Skeletal muscle tissue (tissue), 4 donors: Measurements from ENCODE around the gene ARID5B. TPM values are rescaled to one million over a fixed set of nuclear protein-coding genes. Genes with fewer than 3 reads are reported as not detected.

Experiments
- H3K27ac ChIP-seq: one replicate; pipeline ENCODE4 v1.7.0; 2013; ENCODE audit warnings: mild to moderate bottlenecking, low read depth, low read length, inconsistent platforms
- H3K27me3 ChIP-seq, 3 donors: one replicate each; pipeline ENCODE4 v1.7.0; 2013; ENCODE audit warnings: low read length in 3 of 3; ENCODE audit not compliant: control insufficient read depth in 3 of 3, insufficient read depth in 3 of 3
- H3K36me3 ChIP-seq, 3 donors: one replicate each; pipeline ENCODE4 v1.7.0; 2013; ENCODE audit warnings: low read length in 3 of 3; ENCODE audit not compliant: control insufficient read depth in 3 of 3, insufficient read depth in 3 of 3
- H3K4me1 ChIP-seq, 3 donors: one replicate each; pipeline ENCODE4 v1.7.0; 2013; ENCODE audit warnings: low read length in 3 of 3, mild to moderate bottlenecking in 3 of 3; ENCODE audit not compliant: control insufficient read depth in 3 of 3, insufficient read depth in 3 of 3
- H3K4me3 ChIP-seq, 3 donors: one replicate each; pipeline ENCODE4 v1.7.0; 2013; ENCODE audit warnings: low read length in 3 of 3
- H3K9ac ChIP-seq, 3 donors: one replicate each; pipeline ENCODE4 v1.7.0; 2013; ENCODE audit warnings: low read length in 3 of 3, mild to moderate bottlenecking in 3 of 3, moderate library complexity in 2 of 3, low read depth in 1 of 3
- H3K9me3 ChIP-seq, 3 donors: one replicate each; pipeline ENCODE4 v1.7.0; 2013; ENCODE audit warnings: low read length in 3 of 3; ENCODE audit not compliant: control insufficient read depth in 3 of 3
- total RNA-seq: library from RNA; depleted of rRNA; stranded (reverse); fragments of >200 nt; gene quantifications from one replicate; pipeline ENCODE4 v1.2.3, GENCODE V29; 2014
- donor health status: Osteomylitis.

The ARID5B gene
- total RNA-seq, 1 donor from 2014 or later = 27.7 TPM

GRCh38 chr10:62109587-62110293 lies 208.2 kb downstream of the ARID5B start:
- Histone ChIP-seq H3K27me3 (no peaks in the 10 kb centered on the region), H3K9me3 (no peaks in the 10 kb centered on the region), H3K4me1 (peaks cover 0 to 5% (median 0%) of the 10 kb centered on the region in 3 donors), H3K4me3 (no peak overlapping the region), H3K9ac (no peak overlapping the region), H3K36me3 (no peaks in the 10 kb centered on the region), H3K27ac (no peak overlapping the region)

- Histone ChIP-seq H3K36me3 (no peaks in the 10 kb centered on the region), H3K9me3 (no peaks in the 10 kb centered on the region), H3K27ac (no peak overlapping the region), H3K4me1 (peaks cover 0 to 5% (median 0%) of the 10 kb centered on the region in 3 donors), H3K27me3 (no peaks in the 10 kb centered on the region), H3K4me3 (no peak overlapping the region), H3K9ac (no peak overlapping the region)
Measured at GRCh38 chr10:62112300-62112699, 210.8 kb downstream of the ARID5B start.

- Histone ChIP-seq H3K36me3 (no peaks in the 10 kb centered on the region), H3K9me3 (no peaks in the 10 kb centered on the region), H3K4me3 (no peak overlapping the region), H3K27me3 (no peaks in the 10 kb centered on the region), H3K9ac (no peak overlapping the region), H3K27ac (no peak overlapping the region), H3K4me1 (peaks cover 0 to 5% (median 0%) of the 10 kb centered on the region in 3 donors)
Measured at GRCh38 chr10:62112963-62113362, 211.5 kb downstream of the ARID5B start.

- peaks cover 0 to 5% (median 0%) of the 10 kb centered on the region in 3 donors for H3K4me1 ChIP-seq
- H3K27ac ChIP-seq = no peak overlapping the region
- H3K9me3 ChIP-seq = no peaks in the 10 kb centered on the region
- no peaks in the 10 kb centered on the region for H3K27me3 ChIP-seq
- H3K4me3 ChIP-seq = no peak overlapping the region
- H3K9ac ChIP-seq = no peak overlapping the region
- no peaks in the 10 kb centered on the region for H3K36me3 ChIP-seq
Measured at GRCh38 chr10:62113680-62114079, 212.2 kb downstream of the ARID5B start.

- Histone ChIP-seq H3K4me3 (no peak overlapping the region), H3K4me1 (no peaks in the 10 kb centered on the region), H3K27ac (no peak overlapping the region), H3K36me3 (no peaks in the 10 kb centered on the region), H3K27me3 (no peaks in the 10 kb centered on the region), H3K9me3 (no peaks in the 10 kb centered on the region), H3K9ac (no peak overlapping the region)
Measured at GRCh38 chr10:62115321-62115720, 213.8 kb downstream of the ARID5B start.

GRCh38 chr10:62115842-62116241 lies 214.3 kb downstream of the ARID5B start:
- H3K4me3 ChIP-seq = no peak overlapping the region
- H3K9me3 ChIP-seq = no peaks in the 10 kb centered on the region
- H3K27ac ChIP-seq = no peak overlapping the region
- H3K4me1 ChIP-seq = no peaks in the 10 kb centered on the region
- H3K27me3 ChIP-seq = no peaks in the 10 kb centered on the region
- no peak overlapping the region for H3K9ac ChIP-seq
- no peaks in the 10 kb centered on the region for H3K36me3 ChIP-seq

- Histone ChIP-seq H3K36me3 (no peaks in the 10 kb centered on the region), H3K27ac (no peak overlapping the region), H3K9me3 (no peaks in the 10 kb centered on the region), H3K4me3 (no peak overlapping the region), H3K27me3 (no peaks in the 10 kb centered on the region), H3K4me1 (no peaks in the 10 kb centered on the region), H3K9ac (no peak overlapping the region)
Measured at GRCh38 chr10:62116896-62117295, 215.4 kb downstream of the ARID5B start.

- Histone ChIP-seq H3K36me3 (no peaks in the 10 kb centered on the region), H3K4me1 (no peaks in the 10 kb centered on the region), H3K9me3 (no peaks in the 10 kb centered on the region), H3K4me3 (no peak overlapping the region), H3K27ac (no peak overlapping the region), H3K9ac (no peak overlapping the region), H3K27me3 (no peaks in the 10 kb centered on the region)
Measured at GRCh38 chr10:62121187-62121530, 219.7 kb downstream of the ARID5B start.

GRCh38 chr10:62127975-62128374 lies 226.5 kb downstream of the ARID5B start:
- Histone ChIP-seq H3K27me3 (no peaks in the 10 kb centered on the region), H3K9ac (no peak overlapping the region), H3K36me3 (no peaks in the 10 kb centered on the region), H3K9me3 (no peaks in the 10 kb centered on the region), H3K4me3 (no peak overlapping the region), H3K4me1 (no peaks in the 10 kb centered on the region), H3K27ac (no peak overlapping the region)

GRCh38 chr10:62130948-62131347 lies 229.4 kb downstream of the ARID5B start:
- Histone ChIP-seq H3K27ac (no peak overlapping the region), H3K36me3 (no peaks in the 10 kb centered on the region)

More at GRCh38 chr10:62130948-62131347, 229.4 kb downstream of the ARID5B start:
- H3K4me1 ChIP-seq = no peaks in the 10 kb centered on the region
- no peaks in the 10 kb centered on the region for H3K9me3 ChIP-seq
- no peak overlapping the region for H3K9ac ChIP-seq
- H3K4me3 ChIP-seq = no peak overlapping the region
- no peaks in the 10 kb centered on the region for H3K27me3 ChIP-seq
